HG03460 (cell line): ENCODE data around the gene SLC9C1.

Experiments
- ATAC-seq: cut with Tn5 transposase; IDR thresholded peaks from one replicate; pipeline ENCODE4 v1.9.1; 2021; ENCODE audit not compliant: unreplicated experiment

Gene SLC9C1

DNA sequence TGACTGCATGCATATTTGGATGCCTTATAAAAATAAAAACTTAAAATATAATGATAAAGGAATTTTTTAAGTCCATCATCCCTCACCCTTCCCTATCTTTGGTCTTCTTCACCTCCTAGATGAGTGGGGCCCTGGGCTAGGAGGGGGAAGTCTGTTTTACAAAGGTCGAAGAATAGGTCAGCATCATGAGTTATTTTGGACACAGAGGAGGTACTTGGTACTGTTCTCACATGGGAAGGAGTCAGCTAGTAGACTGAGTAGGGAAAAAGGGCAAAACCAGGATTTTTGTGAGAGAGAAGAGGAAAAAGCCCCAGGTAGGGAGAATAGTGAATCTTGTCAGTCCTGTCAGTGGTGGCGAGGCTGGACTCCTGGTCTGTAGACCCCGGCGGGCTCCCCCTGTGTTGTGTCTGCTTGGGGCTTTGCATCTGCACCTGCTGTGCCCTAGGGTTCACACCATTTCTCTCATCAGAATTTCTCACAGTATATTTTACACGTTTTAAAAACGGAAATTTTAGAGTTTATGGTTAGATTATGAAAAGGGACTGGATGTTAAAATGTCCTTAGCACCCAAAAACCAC, 178.1 kb downstream of the SLC9C1 start:
- ATAC-seq, result no peak

DNA sequence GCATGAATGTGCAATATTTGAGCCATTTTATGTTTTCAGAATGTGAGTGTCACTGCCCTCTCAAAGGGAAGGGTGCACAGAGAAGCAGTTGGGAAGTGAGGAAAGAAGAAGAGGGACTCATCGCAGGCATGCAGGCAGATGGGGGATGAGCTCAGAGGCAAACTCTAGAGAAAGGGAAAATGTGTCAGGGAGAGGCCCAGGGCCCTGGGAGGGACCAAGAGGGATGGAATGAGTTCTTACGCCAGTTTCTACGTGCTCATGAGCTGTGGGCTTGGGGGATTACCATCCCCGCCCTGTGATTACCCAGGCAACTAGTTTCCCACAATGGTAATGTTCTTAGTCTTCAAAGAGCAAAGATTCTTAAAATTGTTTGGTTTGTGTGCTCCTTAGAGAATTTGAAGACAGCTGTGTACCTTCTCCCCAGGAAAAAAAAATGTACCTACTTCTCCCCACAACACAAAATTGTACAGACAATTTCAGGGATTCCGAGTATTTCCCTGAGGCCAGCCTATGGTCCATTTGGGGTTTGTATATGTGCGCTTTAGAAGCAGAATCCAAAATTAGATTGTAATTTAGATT, 178.8 kb downstream of the SLC9C1 start:
- ATAC-seq, result peak; percentile 36

DNA sequence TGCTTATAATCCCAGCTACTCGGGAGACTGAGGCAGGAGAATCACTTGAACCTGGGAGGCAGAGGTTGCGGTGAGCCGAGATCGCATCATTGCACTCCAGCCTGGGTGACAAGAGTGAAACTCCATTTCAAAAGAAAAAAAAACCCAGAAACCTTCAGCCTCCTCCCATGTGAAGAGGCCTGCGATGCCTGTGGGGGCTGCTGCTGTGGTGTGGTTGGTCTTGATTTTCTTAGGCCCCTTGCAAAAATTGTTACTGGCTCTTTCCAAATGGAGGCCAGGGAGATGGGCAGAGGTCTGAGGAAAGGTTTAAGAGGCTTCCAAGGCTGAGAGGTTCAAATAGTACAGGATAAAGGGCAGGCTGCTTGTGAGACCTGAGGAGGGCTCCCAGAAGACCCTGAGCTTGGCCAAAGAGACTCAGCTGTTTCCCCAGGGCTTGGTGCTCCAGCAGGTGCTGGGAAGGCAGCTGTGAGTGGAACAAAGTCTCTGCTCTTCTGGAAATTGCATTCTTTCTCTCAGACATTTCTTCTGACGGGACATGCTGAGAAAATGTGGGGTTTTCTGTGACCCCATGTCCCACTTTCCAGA, 179.3 kb downstream of the SLC9C1 start:
- ATAC-seq, result peak; percentile 26

DNA sequence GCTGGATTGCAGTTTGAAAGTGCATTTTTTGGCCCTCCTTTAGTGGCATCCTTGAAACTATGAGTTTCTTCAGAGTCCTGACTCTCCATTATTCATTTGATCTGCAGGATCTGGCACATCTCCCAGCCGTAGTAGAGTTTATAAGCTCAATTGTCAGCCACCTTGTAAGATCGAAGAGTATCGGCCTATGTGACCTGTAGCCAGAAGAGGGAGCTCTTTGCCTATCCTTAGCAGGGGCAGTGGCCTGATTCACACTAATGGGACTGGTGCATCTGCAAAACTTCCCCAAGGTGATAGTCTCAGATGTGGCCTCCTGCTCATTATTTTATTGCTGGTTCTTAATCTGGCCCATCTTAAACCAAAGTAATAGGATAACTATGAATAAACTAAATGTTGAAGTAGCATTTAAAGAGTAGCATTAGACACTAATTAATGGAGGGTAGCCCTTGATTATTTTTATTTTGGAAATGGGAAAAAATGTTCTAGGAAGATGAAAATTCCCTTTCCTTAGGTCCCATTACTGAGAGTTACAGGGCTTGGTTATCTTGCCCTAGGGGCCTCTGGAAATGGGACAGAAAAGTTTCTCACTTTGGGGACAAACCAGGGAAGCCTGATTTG, 182.1 kb downstream of the SLC9C1 start:
- peak; percentile 43 for ATAC-seq

DNA sequence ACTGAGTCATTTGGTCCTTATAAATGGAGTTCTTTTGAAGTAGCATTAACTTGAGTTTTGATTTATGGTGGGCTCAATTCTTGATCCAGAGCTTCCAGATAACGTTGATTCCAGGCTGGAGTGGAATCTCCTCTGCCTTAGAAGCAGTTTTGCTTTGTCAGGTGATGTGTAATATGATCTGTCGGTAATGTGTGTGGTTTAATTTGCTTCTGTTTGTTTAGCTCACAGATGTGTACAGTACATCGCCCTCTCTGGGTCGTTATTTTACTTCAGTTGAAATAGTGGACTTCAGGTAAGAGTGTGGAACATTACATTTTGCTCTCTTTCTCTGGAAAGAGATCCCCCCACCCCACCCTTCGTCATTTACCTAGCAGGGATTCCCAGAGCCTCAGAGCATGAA, 184.7 kb downstream of the SLC9C1 start:
- ATAC-seq, result no peak

DNA sequence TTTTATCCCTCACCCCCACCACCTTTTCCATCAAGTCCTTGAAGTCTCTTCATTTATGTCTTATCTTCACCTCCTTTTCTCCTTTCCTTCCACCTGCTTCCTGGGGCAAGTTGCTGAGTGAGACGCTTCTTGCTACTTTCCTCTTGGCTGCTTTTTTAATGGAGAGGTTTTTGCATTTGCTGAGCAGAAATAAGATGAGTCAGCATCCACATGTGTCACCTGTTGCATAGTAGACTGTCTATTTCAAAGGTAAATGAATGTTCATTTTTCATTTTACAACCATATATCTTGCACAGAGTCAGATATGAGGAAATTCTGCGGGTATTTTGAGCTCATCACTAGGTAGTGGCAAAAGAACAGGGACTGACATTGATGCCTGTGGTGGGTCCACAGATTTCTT, 189.2 kb downstream of the SLC9C1 start:
- ATAC-seq, result no peak

DNA sequence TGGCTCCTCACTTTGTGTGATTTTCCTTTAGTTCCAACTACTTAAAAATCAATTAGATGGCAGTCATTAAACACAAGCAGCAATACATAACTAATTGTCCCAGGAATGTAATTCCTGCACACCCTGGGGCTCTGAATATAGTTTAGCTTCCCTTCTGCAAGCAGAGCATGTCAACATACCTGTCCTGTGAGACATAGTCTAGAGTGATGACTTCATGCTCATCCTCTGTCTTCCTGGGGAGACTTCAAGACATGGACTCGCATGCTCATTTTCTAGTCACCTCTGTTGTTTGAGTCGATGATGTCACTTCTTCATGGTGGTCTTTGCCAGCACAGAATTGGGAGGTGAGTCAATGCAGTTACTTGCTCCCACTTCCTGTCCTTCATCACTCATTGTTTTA, 192.1 kb downstream of the SLC9C1 start:
- no peak for ATAC-seq

DNA sequence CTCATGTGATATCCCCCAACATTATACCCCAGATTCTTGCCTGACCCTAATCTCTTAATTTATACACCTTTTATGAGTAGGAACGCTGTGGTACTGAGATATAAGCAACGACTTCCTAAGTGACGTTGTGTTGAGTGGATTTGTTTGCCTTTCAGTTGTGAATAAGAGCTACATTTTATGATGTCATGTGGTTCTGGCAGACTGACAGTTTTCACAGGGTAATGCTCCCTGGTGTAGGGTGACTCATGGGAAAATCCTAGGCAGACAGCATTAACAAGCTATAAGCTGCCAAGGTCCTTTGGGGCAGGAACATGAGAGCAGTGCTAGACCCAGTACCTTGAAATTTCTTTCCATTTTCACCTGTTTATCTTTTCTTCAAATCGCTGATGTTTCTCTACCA, 196.6 kb downstream of the SLC9C1 start:
- ATAC-seq, result no peak

DNA sequence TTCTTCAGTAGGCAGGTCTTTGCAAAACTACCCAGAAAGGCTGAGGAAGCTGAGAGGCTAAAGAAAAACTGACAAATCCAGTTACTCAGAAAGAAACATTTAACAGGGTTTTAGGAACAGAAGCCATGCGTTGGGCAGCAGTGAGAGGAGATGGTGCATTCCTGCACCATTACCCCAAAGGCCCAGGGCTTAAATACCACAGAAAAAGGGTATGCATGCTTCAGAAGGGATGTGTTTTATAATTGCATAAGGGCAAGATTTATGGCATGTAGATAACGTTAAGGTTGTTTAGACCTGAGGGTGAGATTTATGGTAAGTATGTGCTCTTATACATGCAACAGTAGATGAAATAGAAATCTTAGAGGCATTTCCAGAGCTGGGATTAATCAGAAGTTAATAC, 197.8 kb downstream of the SLC9C1 start:
- ATAC-seq, result no peak

DNA sequence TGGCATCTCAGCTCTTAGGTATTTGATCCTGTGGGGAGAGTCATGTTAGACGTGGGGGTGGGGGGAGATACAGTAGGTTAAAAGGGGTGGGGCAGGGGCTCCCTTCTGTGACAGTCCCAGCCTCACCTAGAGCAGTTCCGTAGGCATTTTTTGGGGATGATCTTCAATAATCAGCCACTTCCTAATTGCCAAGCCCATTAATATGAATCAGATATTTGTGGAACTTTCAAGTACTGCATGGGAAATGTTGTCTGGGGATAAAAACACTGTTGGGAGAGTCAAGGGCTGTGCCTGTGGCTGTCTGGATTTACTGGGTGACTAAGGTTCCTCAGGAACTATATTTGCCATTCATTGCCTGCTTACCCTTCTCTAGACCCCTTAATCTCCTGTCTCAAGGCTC, 198.3 kb downstream of the SLC9C1 start:
- ATAC-seq, result no peak

DNA sequence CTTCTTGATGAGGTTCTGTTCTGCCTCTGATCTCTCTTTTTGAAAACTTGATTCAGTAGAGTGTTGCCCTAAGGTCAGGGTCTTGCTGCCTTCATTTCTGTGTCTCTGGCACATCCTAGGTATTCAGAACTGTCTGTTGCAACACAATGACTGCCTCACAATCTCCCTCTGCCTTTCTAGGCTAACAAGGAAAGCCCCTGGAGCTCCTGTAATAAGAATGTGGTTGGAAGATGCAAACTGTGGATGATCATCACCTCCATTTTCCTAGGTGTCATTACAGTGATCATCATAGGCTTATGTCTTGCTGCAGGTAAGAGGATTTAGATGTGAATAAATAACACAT, 200.9 kb downstream of the SLC9C1 start:
- ATAC-seq, result no peak

DNA sequence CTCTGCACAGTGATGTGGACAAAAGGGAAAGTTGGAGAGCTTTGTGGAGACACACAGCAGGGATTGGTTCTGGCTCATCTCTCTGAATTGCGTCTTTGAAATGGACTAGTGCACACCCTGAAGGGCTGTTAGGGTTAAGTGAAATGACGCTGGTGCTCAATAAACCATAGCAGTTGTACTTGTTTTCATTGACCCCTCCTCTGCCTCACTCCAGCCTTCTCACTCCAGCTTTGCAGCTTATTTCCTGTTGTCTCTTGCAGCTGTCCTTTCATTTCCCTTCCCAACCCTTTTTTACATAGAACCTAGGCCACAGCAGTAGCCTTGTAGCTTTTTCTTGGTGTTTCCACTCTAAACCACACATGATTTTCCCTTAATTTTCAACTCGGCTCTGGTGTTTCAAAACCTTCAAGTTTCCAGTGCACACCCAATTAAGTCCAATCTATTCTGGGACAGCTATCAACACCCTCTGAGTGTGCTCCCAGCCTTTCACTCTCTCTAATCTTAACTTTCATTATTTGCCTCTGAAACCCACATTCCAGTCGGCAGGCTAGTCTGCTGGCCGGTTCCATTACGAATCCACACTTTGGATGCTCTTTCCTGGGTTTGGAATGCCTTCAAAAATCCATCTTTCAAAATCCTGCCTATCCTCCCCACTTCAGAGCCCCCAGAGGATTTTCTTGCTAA, 201.4 kb downstream of the SLC9C1 start:
- ATAC-seq, result peak; percentile 49

DNA sequence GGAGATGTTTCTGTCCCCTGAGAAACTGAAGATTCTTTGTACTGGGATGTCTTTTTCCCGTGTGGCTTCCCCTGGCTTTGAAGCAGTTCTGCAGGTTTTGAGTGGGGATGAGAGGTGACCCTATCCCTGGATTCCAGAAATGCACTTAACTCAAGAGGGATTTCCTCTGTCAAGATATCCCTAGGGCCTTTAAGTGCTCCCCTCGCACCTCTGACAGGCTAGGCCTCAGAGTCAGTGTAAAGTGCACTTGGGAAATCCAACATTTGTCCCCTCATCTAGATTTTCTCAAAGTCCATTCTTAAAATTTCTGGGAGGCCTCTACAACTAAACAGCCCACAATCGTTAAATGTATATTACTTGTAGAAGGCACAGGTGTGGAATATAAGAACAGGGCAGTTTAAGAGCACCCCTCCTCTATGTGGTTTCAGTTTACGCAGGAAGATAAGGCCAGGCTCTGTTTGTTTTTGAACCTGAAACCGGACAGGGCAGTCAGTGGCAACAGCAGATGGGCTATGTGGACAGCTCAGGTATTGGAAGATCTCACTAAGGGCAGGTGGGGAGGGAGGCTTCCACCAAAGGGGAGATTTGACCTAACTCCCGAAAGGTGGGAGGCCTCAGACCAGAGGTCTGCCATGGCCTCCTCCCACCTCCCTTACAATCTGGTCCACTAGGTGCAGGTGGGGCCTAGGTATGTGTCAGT, 203.0 kb downstream of the SLC9C1 start:
- ATAC-seq, result no peak
